GM13977 (cell line): ENCODE results near the gene CCDC51.
"Not testable (repeated sequence)": the region's sequence is repeated elsewhere in the genome, so short reads cannot be mapped to it uniquely, and the experiment has no call there.

Source experiments
- DNase-seq: peaks from one replicate; pipeline ENCODE4 v3.0.0; 2012; ENCODE audit warnings: low spot score
- in situ Hi-C: fragments of 300-500 bp; cut with MboI; formaldehyde crosslinking; loops from one replicate; pipeline ENCODE4 v1.12.0; 2022; ENCODE audit warnings: low sequenced_read_pairs, low pct_unique_long_range_greater_than_20kb, mixed read lengths, inconsistent platforms; ENCODE audit not compliant: unreplicated experiment
- TF ChIP-seq, protein P1 (sequence below): IDR thresholded peaks from 2 replicates; pipeline ENCODE4 v1.5.1; 2012; ENCODE audit warnings: mild to moderate bottlenecking, control low read depth; ENCODE audit not compliant: insufficient read depth; ENCODE audit errors: extremely low read depth, missing control alignments

CCDC51 gene

DNA sequence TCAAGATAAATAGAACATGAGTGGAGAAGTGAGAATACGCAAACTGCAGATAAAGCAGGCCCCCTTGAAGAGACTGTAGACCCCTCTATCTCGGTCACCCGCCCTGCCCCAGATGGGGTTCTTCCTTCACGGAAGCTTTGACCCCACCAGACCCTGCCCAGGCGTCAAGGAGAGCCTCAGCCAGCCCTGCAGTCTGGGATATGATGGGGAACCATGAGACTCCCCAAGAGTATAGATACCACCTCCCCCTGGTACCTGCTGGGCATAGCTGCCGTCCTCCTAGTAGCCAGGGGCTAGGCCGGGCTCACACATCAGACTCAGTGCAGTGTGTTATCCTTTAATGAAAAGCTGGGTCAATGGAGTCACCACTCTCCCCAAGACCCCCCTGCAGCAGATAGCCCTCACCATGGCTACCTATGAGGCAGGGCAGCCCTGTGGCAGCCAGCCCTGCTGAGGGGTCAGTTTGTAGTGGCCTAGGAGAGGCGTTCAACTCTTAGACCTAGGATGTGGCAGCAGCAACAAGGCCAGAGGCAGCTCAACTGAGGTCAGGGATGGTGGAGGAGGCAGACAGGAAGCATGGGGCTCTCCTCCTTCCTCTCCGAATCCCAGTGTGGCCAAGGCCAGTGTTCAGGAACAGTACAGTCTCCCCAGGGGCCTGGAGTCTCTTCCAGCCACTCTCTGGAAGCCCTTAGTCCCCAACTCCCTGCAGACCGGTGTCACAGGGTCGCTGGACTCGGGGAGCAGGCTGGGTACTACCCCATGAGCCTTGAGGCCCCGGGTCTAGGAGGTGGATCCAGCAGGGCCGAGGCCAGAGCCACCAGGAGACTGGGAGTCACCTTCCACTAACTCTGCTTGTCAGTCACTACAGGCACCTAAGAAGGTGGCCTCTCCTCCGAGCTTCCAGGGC is 36.1 kb downstream of the CCDC51 start:
- TF ChIP-seq, protein P1, sequence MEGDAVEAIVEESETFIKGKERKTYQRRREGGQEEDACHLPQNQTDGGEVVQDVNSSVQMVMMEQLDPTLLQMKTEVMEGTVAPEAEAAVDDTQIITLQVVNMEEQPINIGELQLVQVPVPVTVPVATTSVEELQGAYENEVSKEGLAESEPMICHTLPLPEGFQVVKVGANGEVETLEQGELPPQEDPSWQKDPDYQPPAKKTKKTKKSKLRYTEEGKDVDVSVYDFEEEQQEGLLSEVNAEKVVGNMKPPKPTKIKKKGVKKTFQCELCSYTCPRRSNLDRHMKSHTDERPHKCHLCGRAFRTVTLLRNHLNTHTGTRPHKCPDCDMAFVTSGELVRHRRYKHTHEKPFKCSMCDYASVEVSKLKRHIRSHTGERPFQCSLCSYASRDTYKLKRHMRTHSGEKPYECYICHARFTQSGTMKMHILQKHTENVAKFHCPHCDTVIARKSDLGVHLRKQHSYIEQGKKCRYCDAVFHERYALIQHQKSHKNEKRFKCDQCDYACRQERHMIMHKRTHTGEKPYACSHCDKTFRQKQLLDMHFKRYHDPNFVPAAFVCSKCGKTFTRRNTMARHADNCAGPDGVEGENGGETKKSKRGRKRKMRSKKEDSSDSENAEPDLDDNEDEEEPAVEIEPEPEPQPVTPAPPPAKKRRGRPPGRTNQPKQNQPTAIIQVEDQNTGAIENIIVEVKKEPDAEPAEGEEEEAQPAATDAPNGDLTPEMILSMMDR: no peak
- DNase-seq: no peak
- in situ Hi-C loops: no loop called here

DNA sequence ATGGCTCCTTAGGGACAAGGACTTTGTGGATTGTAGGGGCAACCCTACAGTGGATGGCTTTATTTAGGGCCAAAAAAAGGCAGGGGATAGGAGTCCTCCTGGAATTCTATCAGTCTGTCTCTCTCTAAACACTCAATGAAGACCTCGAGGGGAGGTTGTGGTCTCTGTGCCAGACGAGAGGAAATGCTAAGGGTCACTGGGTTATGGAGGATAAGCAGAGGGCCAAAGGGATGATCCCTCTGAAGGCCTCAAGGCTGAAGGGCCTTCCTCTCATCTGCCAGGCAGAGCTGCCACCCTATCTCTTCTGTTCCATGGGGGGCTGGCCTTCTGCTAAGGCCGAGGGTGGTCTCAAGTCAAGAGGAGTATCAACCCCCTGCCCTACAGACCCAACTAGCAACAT is 37.0 kb downstream of the CCDC51 start:
- TF ChIP-seq, protein P1: no peak
- DNase-seq: no peak
- in situ Hi-C loops: no loop called here

DNA sequence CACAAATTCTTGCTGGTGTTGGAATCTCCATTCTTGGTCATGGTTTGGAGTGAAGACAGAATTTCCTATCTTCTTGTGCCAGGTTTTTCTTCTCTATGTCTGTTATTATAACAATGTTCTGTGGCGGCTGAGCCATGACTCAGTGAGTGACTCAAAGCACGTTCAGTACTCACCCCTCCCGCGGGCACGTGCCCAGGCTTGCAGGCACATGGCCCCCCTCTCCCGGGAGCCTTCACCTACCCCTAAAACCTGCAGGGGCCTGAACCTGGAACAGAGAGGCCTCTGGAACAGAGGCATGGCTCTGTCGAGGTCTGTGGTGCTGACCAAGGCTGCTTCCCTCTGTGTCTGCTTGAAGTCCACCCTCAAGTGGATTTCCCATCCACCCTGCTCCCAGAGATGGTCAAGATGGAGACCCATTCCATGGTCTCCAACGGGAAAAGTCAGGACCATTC is 37.6 kb downstream of the CCDC51 start:
- no peak for DNase-seq
- in situ Hi-C loops: no loop called here

DNA sequence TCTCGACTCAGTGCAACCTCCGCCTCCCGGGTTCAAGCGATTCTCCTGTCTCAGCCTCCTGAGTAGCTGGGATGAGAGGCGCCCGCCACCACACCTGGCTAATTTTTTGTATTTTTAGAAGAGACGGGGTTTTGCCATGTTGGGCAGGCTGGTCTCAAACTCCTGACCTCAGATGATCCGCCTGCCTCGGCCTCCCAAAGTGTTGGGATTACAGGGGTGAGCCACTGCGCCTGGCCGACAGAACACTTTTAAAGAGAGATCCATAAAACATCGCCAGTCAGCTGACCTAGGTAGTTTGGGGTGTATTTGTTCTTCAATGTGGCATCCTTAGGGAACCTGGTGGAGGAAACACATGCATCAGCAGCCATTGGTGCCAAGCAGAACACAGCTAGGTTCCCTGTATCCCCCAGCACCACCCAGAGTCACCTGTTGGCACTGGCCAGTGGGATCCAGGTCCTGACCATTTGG is 38.5 kb downstream of the CCDC51 start:
- in situ Hi-C loops: not testable (repeated sequence)
- DNase-seq: peak; percentile 13

More for the DNA sequence above, 37.6 kb downstream of the CCDC51 start:
- TF ChIP-seq, protein P1: no peak

DNA sequence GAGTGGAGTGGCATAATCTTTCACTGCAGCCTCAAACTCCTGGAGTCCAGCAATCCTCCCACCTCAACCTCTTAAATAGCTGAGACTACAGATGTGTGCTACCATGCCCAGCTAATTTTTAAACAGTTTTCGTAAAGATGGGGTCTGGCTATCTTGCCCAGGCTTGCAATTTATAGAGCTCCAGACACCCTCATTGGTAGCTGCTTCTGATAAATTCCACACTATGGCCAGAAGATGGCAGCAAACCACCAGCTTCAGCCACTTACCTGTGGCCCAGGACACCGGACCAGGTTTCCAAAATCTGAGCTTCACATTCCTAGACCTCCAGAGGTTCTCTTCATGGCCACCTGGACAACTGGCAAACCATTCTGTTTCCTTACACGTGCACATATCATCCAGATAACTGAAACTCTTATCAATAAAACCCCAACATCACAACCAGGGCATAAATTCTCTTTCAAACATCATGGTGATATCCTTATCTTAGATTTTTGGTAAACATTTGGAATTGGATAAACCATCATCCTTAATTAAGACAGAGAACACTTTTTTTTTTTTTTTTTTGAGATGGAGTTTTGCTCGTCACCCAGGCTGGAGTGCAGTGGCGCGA is 39.0 kb downstream of the CCDC51 start:
- in situ Hi-C loops: no loop called here
- TF ChIP-seq, protein P1: peak; percentile 76
- DNase-seq: peak; percentile 89

DNA sequence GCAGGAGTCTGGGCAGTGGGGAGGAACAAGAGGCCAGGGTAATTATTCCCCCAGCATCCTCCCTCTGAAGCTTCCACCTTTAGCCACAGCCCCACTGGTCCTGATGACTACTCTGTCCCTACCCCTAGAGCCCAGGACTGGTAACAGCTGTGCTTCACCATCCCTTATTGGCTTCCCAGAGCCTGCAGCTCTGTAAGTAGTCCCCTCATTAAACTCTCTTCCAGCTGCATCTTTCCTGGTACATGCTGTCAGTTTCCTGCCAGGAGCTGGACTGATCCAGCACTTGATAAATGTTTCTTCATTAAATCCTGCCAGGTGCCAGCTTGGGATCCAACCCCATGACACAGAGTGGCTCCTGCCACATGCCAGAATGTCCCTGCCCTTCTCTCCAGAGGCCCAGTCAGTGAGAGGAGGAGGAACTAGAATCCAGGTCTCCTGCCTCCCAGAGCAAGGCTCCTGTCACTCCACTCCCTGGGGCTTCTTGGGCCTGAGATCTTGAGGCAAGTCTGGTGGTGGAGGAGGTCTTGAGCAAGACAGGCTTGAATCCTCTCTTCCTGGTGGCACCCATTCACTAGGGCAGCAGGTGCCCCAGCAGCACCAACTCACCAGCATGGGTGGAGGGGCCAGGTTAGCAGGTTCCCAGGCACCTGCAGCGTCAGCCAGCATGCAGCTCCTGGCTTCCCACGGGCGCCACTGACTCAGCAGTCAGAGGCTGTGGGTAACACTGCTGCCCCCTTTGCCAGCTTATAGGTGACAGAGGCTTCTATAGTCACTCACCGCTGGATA is 40.3 kb downstream of the CCDC51 start:
- TF ChIP-seq, protein P1: no peak
- peak; percentile 15 for DNase-seq
- in situ Hi-C loops: no loop called here
